HG03520 (cell line): ENCODE results near the gene CPSF6.

Experiments
- ATAC-seq: cut with Tn5 transposase; IDR thresholded peaks from one replicate; pipeline ENCODE4 v1.9.1; 2021; ENCODE audit warnings: mild to moderate bottlenecking, moderate library complexity; ENCODE audit not compliant: unreplicated experiment

CPSF6 gene

DNA sequence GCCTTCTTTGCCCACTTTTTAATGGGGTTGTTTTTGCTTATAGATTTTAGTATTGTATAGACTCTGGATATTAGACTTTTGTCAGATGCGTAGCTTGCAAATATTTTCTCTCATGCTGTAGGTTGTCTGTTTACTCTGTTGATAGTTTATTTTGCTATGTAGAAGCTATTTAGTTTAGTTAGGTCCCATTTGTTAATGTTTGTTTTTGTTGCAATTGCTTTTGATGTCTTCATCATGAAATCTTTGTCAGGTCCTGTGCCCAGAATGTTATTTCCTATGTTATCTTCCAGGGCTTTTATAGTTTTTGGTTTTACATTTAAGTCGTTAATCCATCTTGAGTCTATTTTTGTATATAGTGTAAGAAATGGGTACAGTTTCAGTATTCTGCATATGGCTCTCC, 78.9 kb downstream of the CPSF6 start:
- ATAC-seq, result no peak

DNA sequence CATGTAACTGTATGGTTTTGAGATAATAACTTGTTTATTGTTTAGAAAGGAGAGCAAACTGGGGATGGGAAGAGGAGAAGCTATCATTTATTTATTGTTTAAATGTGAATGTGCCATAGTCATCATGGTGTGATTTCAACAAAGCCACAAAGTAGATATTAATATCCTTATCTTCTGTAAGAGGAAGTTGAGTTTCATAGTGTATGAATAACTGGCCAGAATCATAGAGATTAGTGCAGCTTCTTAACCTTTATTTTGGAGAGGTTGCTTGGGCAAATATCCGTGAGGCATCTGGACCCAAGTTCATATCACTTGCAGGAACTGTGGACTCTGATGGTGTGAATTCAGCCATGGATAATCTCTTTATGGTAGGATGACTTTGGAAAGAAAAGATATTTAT, 82.0 kb downstream of the CPSF6 start:
- ATAC-seq, result no peak
